Measurements from ENCODE around the gene FCRL1.

FCRL1 gene

GRCh38 chr1:157819896-157820295 is at the start of gene FCRL1:
TSS of gene FCRL1 (minus strand) at chr1:157820120. CDS start at chr1:157820037, 83 bp downstream.
- Histone ChIP-seq H3K27me3 (ENCODE audit: control insufficient read depth in 1 of 2, insufficient read depth in 2 of 2, low read length in 2 of 2) (no peaks in the 10 kb centered on the region), H3K36me3 (ENCODE audit: control insufficient read depth in 2 of 2, insufficient read depth in 2 of 2, low read length in 2 of 2) (no peaks in the 10 kb centered on the region), H3K4me3 (ENCODE audit: low read length in 2 of 2) (no peak within 1 kb of the TSS), H3K27ac (ENCODE audit: low read length) (no peak within 1 kb of the TSS), H3K9me3 (ENCODE audit: control insufficient read depth in 2 of 2, low read length in 2 of 2) (no peaks in the 10 kb centered on the region), H3K9ac (ENCODE audit: low read length in 2 of 2) (no peak within 1 kb of the TSS), H3K4me1 (ENCODE audit: control insufficient read depth, insufficient read depth, low read length) (no peaks in the 10 kb centered on the region)

GRCh38 chr1:157868654-157869053 is 48.7 kb upstream of the FCRL1 start:
- no peak overlapping the region for H3K9ac ChIP-seq (ENCODE audit: low read length in 2 of 2)
- H3K36me3 ChIP-seq (ENCODE audit: control insufficient read depth in 2 of 2, insufficient read depth in 2 of 2, low read length in 2 of 2), result no peaks in the 10 kb centered on the region
- no peaks in the 10 kb centered on the region for H3K27me3 ChIP-seq (ENCODE audit: control insufficient read depth in 1 of 2, insufficient read depth in 2 of 2, low read length in 2 of 2)
- no peak overlapping the region for H3K27ac ChIP-seq (ENCODE audit: low read length)
- no peak overlapping the region for H3K4me3 ChIP-seq (ENCODE audit: low read length in 2 of 2)
- no peaks in the 10 kb centered on the region for H3K4me1 ChIP-seq (ENCODE audit: control insufficient read depth, insufficient read depth, low read length)
- H3K9me3 ChIP-seq (ENCODE audit: control insufficient read depth in 2 of 2, low read length in 2 of 2), result no peaks in the 10 kb centered on the region

- Histone ChIP-seq H3K36me3 (ENCODE audit: control insufficient read depth in 2 of 2, insufficient read depth in 2 of 2, low read length in 2 of 2) (no peaks in the 10 kb centered on the region), H3K27ac (ENCODE audit: low read length) (no peak overlapping the region), H3K4me3 (ENCODE audit: low read length in 2 of 2) (no peak overlapping the region), H3K9me3 (ENCODE audit: control insufficient read depth in 2 of 2, low read length in 2 of 2) (peaks cover 0 to 5% of the 10 kb centered on the region in 2 donors), H3K27me3 (ENCODE audit: control insufficient read depth in 1 of 2, insufficient read depth in 2 of 2, low read length in 2 of 2) (peaks cover 0 to 3% of the 10 kb centered on the region in 2 donors), H3K4me1 (ENCODE audit: control insufficient read depth, insufficient read depth, low read length) (no peaks in the 10 kb centered on the region), H3K9ac (ENCODE audit: low read length in 2 of 2) (no peak overlapping the region)
These were observed 42.5 kb upstream of the FCRL1 start for GRCh38 chr1:157862114-157863070.

GRCh38 chr1:157856538-157856937 is 36.6 kb upstream of the FCRL1 start:
- H3K27me3 ChIP-seq (ENCODE audit: control insufficient read depth in 1 of 2, insufficient read depth in 2 of 2, low read length in 2 of 2), result no peaks in the 10 kb centered on the region
- no peak overlapping the region for H3K4me3 ChIP-seq (ENCODE audit: low read length in 2 of 2)
- no peaks in the 10 kb centered on the region for H3K4me1 ChIP-seq (ENCODE audit: control insufficient read depth, insufficient read depth, low read length)
- no peak overlapping the region for H3K27ac ChIP-seq (ENCODE audit: low read length)
- peaks cover 0 to 2% of the 10 kb centered on the region in 2 donors for H3K9me3 ChIP-seq (ENCODE audit: control insufficient read depth in 2 of 2, low read length in 2 of 2)
- no peaks in the 10 kb centered on the region for H3K36me3 ChIP-seq (ENCODE audit: control insufficient read depth in 2 of 2, insufficient read depth in 2 of 2, low read length in 2 of 2)
- no peak overlapping the region for H3K9ac ChIP-seq (ENCODE audit: low read length in 2 of 2)

GRCh38 chr1:157852476-157852875 is 32.6 kb upstream of the FCRL1 start:
- peaks cover 0 to 2% of the 10 kb centered on the region in 2 donors for H3K9me3 ChIP-seq (ENCODE audit: control insufficient read depth in 2 of 2, low read length in 2 of 2)
- H3K4me1 ChIP-seq (ENCODE audit: control insufficient read depth, insufficient read depth, low read length), result no peaks in the 10 kb centered on the region
- no peaks in the 10 kb centered on the region for H3K27me3 ChIP-seq (ENCODE audit: control insufficient read depth in 1 of 2, insufficient read depth in 2 of 2, low read length in 2 of 2)
- H3K9ac ChIP-seq (ENCODE audit: low read length in 2 of 2), result no peak overlapping the region
- H3K4me3 ChIP-seq (ENCODE audit: low read length in 2 of 2), result no peak overlapping the region
- no peaks in the 10 kb centered on the region for H3K36me3 ChIP-seq (ENCODE audit: control insufficient read depth in 2 of 2, insufficient read depth in 2 of 2, low read length in 2 of 2)
- no peak overlapping the region for H3K27ac ChIP-seq (ENCODE audit: low read length)

- Histone ChIP-seq H3K4me3 (ENCODE audit: low read length in 2 of 2) (no peak overlapping the region), H3K4me1 (ENCODE audit: control insufficient read depth, insufficient read depth, low read length) (no peaks in the 10 kb centered on the region), H3K27me3 (ENCODE audit: control insufficient read depth in 1 of 2, insufficient read depth in 2 of 2, low read length in 2 of 2) (peaks cover 2 to 3% of the 10 kb centered on the region in 2 donors), H3K9me3 (ENCODE audit: control insufficient read depth in 2 of 2, low read length in 2 of 2) (peaks cover 0 to 2% of the 10 kb centered on the region in 2 donors), H3K27ac (ENCODE audit: low read length) (no peak overlapping the region), H3K9ac (ENCODE audit: low read length in 2 of 2) (no peak overlapping the region), H3K36me3 (ENCODE audit: control insufficient read depth in 2 of 2, insufficient read depth in 2 of 2, low read length in 2 of 2) (no peaks in the 10 kb centered on the region)
These were observed 29.4 kb upstream of the FCRL1 start for GRCh38 chr1:157849229-157849875.

GRCh38 chr1:157844089-157844830 is 24.3 kb upstream of the FCRL1 start:
- no peak overlapping the region for H3K4me3 ChIP-seq (ENCODE audit: low read length in 2 of 2)
- peaks cover 2 to 3% of the 10 kb centered on the region in 2 donors for H3K27me3 ChIP-seq (ENCODE audit: control insufficient read depth in 1 of 2, insufficient read depth in 2 of 2, low read length in 2 of 2)
- H3K27ac ChIP-seq (ENCODE audit: low read length), result no peak overlapping the region
- H3K4me1 ChIP-seq (ENCODE audit: control insufficient read depth, insufficient read depth, low read length), result no peaks in the 10 kb centered on the region
- no peaks in the 10 kb centered on the region for H3K36me3 ChIP-seq (ENCODE audit: control insufficient read depth in 2 of 2, insufficient read depth in 2 of 2, low read length in 2 of 2)
- no peaks in the 10 kb centered on the region for H3K9me3 ChIP-seq (ENCODE audit: control insufficient read depth in 2 of 2, low read length in 2 of 2)
- no peak overlapping the region for H3K9ac ChIP-seq (ENCODE audit: low read length in 2 of 2)

GRCh38 chr1:157842939-157843338 is 23.0 kb upstream of the FCRL1 start:
- Histone ChIP-seq H3K4me3 (ENCODE audit: low read length in 2 of 2) (no peak overlapping the region), H3K36me3 (ENCODE audit: control insufficient read depth in 2 of 2, insufficient read depth in 2 of 2, low read length in 2 of 2) (no peaks in the 10 kb centered on the region), H3K27me3 (ENCODE audit: control insufficient read depth in 1 of 2, insufficient read depth in 2 of 2, low read length in 2 of 2) (peaks cover 2 to 3% of the 10 kb centered on the region in 2 donors), H3K27ac (ENCODE audit: low read length) (no peak overlapping the region), H3K4me1 (ENCODE audit: control insufficient read depth, insufficient read depth, low read length) (no peaks in the 10 kb centered on the region), H3K9me3 (ENCODE audit: control insufficient read depth in 2 of 2, low read length in 2 of 2) (no peaks in the 10 kb centered on the region), H3K9ac (ENCODE audit: low read length in 2 of 2) (no peak overlapping the region)

- no peak within 1 kb of the TSS for H3K4me3 ChIP-seq (ENCODE audit: low read length in 2 of 2)
- H3K4me1 ChIP-seq (ENCODE audit: control insufficient read depth, insufficient read depth, low read length), result no peaks in the 10 kb centered on the region
These were observed 21.8 kb upstream of the FCRL1 start, which contains the start of gene CD5L for GRCh38 chr1:157841708-157842107. TSS of gene CD5L (minus strand) at chr1:157841808. CDS start at chr1:157841701, 107 bp downstream.

GRCh38 chr1:157838966-157839365 is 19.0 kb upstream of the FCRL1 start:
- Histone ChIP-seq H3K4me1 (ENCODE audit: control insufficient read depth, insufficient read depth, low read length) (no peaks in the 10 kb centered on the region), H3K27ac (ENCODE audit: low read length) (no peak overlapping the region), H3K4me3 (ENCODE audit: low read length in 2 of 2) (no peak overlapping the region), H3K9me3 (ENCODE audit: control insufficient read depth in 2 of 2, low read length in 2 of 2) (no peaks in the 10 kb centered on the region), H3K36me3 (ENCODE audit: control insufficient read depth in 2 of 2, insufficient read depth in 2 of 2, low read length in 2 of 2) (no peaks in the 10 kb centered on the region), H3K9ac (ENCODE audit: low read length in 2 of 2) (no peak overlapping the region), H3K27me3 (ENCODE audit: control insufficient read depth in 1 of 2, insufficient read depth in 2 of 2, low read length in 2 of 2) (no peaks in the 10 kb centered on the region)

More at GRCh38 chr1:157841708-157842107, 21.8 kb upstream of the FCRL1 start, which contains the start of gene CD5L:
- no peaks in the 10 kb centered on the region for H3K9me3 ChIP-seq (ENCODE audit: control insufficient read depth in 2 of 2, low read length in 2 of 2)
- H3K27ac ChIP-seq (ENCODE audit: low read length), result no peak within 1 kb of the TSS
- H3K36me3 ChIP-seq (ENCODE audit: control insufficient read depth in 2 of 2, insufficient read depth in 2 of 2, low read length in 2 of 2), result no peaks in the 10 kb centered on the region
- peaks cover 2 to 3% of the 10 kb centered on the region in 2 donors for H3K27me3 ChIP-seq (ENCODE audit: control insufficient read depth in 1 of 2, insufficient read depth in 2 of 2, low read length in 2 of 2)
- no peak within 1 kb of the TSS for H3K9ac ChIP-seq (ENCODE audit: low read length in 2 of 2)
